ENCODE data around the gene MINDY4B. TPM values are rescaled to one million over a fixed set of nuclear protein-coding genes. Genes with fewer than 3 reads are reported as not detected.

The MINDY4B gene
- polyA plus RNA-seq, 2 of the 4 experiments (the other 2 are of a cell fraction) = not detected

- no peaks in the 10 kb centered on the region for H3K9me3 ChIP-seq
- H3K4me3 ChIP-seq = no peak overlapping the region
- POLR2A ChIA-PET = no interaction called here
- H3K4me2 ChIP-seq = no peak overlapping the region
- CTCF ChIA-PET = interaction anchor here (1.0 kb wide), 1 partner anchor 12 kb away, joined by 3 read pairs; no protein-coding TSS in a partner anchor
- DNase-seq (ENCODE audit: low read depth in 1 of 2, low spot score in 1 of 2) (no peak), FAIRE-seq (no peak), ATAC-seq (no peak)
- WGBS (ENCODE audit: missing lambda C conversion rate) = 23% methylated on average over 6 of the region's 6 CpGs
- no peak for TF ChIP-seq CEBPB (IDR thresholded peaks at IDR 0.05)
- TF ChIP-seq MAFK (IDR thresholded peaks at IDR 0.05; ENCODE audit: partially characterized antibody) = peak; percentile 22
- H3K4me1 ChIP-seq = no peaks in the 10 kb centered on the region
- H3K27ac ChIP-seq = no peak overlapping the region
Observed at GRCh38 chr3:150876611-150877265, 28.5 kb downstream of the MINDY4B start.

DNA sequence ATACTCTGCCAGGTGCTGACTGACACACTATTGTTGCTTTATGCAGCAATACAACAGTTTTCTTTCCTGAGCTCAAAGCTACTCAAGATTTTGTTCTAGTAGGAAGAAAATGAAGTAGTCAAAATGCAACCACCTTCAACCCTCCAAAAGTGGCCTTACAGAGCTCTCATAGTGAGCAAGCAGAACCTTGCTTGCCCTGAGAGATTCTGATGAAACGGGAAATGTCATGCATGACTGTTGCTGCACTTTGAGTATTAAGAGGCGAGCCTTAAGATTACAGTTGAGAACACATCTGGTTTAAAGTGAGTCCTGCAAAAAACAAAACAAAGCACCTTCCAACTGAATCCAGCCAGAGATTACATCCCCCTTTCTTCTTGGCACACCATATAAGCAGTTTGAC is 29.7 kb downstream of the MINDY4B start:
- DNase-seq (ENCODE audit: low read depth in 1 of 2, low spot score in 1 of 2) (no peak), FAIRE-seq (no peak), ATAC-seq (no peak)
- POLR2A ChIA-PET = no interaction called here
- Histone ChIP-seq H3K27ac (no peak overlapping the region), H3K4me3 (no peak overlapping the region), H3K4me2 (no peak overlapping the region), H3K9me3 (no peaks in the 10 kb centered on the region), H3K4me1 (no peaks in the 10 kb centered on the region)
- WGBS (ENCODE audit: missing lambda C conversion rate) = 41% methylated on average over 2 of the region's 2 CpGs
- TF ChIP-seq, protein P1, sequence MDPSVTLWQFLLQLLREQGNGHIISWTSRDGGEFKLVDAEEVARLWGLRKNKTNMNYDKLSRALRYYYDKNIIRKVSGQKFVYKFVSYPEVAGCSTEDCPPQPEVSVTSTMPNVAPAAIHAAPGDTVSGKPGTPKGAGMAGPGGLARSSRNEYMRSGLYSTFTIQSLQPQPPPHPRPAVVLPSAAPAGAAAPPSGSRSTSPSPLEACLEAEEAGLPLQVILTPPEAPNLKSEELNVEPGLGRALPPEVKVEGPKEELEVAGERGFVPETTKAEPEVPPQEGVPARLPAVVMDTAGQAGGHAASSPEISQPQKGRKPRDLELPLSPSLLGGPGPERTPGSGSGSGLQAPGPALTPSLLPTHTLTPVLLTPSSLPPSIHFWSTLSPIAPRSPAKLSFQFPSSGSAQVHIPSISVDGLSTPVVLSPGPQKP (IDR thresholded peaks at IDR 0.05; ENCODE audit: low read depth, low read length) = no peak
- no peak for TF ChIP-seq ZSCAN20 (CRISPR knock-in tag; IDR thresholded peaks at IDR 0.05)
- no peak for TF ChIP-seq HOXB13 (CRISPR knock-in tag; IDR thresholded peaks at IDR 0.05; ENCODE audit: low read depth)
- no peak for TF ChIP-seq CEBPB (IDR thresholded peaks at IDR 0.05)
- no peak for TF ChIP-seq MAFK (IDR thresholded peaks at IDR 0.05; ENCODE audit: partially characterized antibody)
- TF ChIP-seq RNF2 (IDR thresholded peaks at IDR 0.05; ENCODE audit: borderline replicate concordance, low read depth) = no peak
- TF ChIP-seq E2F6 (IDR thresholded peaks at IDR 0.05; ENCODE audit: borderline replicate concordance, low read depth) = no peak
- TF ChIP-seq FOSL2 (IDR thresholded peaks at IDR 0.05) = no peak
- no peak for TF ChIP-seq FOSL2 (CRISPR knock-in tag; IDR thresholded peaks at IDR 0.05)
- TF ChIP-seq MYC (IDR thresholded peaks at IDR 0.05; ENCODE audit: borderline replicate concordance, low read length) = no peak
- TF ChIP-seq TFCP2L1 (CRISPR knock-in tag; IDR thresholded peaks at IDR 0.05) = no peak
- no peak for TF ChIP-seq JUN (IDR thresholded peaks at IDR 0.05)
- TF ChIP-seq FOXS1 (CRISPR knock-in tag; IDR thresholded peaks at IDR 0.05) = no peak
- TF ChIP-seq SMC3 (IDR thresholded peaks at IDR 0.05) = no peak
- TF ChIP-seq HDAC2 (IDR thresholded peaks at IDR 0.05) = no peak
- TF ChIP-seq ZFP36 (IDR thresholded peaks at IDR 0.05; ENCODE audit: borderline replicate concordance, partially characterized antibody) = no peak
- TF ChIP-seq, protein P2, sequence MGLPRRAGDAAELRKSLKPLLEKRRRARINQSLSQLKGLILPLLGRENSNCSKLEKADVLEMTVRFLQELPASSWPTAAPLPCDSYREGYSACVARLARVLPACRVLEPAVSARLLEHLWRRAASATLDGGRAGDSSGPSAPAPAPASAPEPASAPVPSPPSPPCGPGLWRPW (IDR thresholded peaks at IDR 0.05) = no peak
- TF ChIP-seq HEYL (CRISPR knock-in tag; IDR thresholded peaks at IDR 0.05) = no peak
- no peak for TF ChIP-seq RAD21 (conservative IDR thresholded peaks at IDR 0.05 in 1 of 2, IDR thresholded peaks at IDR 0.05 in 1 of 2)
- TF ChIP-seq KDM5A (IDR thresholded peaks at IDR 0.05) = no peak
- no peak for TF ChIP-seq BHLHE40 (IDR thresholded peaks at IDR 0.05; ENCODE audit: low read depth, low read length)
- CTCF ChIA-PET = no interaction called here

DNA sequence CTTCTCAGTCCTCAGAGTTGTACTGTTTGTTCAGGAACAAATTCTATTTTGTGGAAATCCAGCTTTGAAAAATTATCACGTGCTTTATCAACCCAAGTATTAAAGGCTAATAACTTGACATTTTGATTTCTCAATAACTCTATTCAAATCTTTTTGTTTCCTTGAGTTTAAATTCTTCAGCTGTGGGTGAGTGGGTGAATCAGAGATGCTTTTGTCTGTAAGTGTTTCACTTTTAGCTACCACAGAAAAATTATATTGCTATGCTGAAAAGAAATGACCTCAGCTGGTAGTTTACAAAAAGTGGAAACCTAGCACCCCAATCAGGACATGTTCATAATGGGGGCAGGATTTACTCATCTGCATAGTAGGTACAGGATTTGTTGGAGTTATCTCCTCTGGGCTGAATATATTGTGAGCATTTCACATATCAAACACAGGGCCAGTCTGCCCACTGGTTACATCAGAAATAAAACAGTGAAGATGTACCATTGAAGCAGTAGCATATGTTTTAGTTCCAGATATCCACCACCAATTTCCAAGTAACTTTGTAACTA is 30.5 kb downstream of the MINDY4B start:
- ATAC-seq = no peak
- TF ChIP-seq MAZ (IDR thresholded peaks at IDR 0.05; ENCODE audit: borderline replicate concordance, low read depth, low read length) (no peak), POLR2A (IDR thresholded peaks at IDR 0.05; ENCODE audit: low read length) (no peak), EHF (CRISPR knock-in tag; IDR thresholded peaks at IDR 0.05) (no peak), MYC (IDR thresholded peaks at IDR 0.05; ENCODE audit: borderline replicate concordance, low read length) (no peak), NFE2L2 (conservative IDR thresholded peaks at IDR 0.05; ENCODE audit: low read length) (no peak), CBX2 (IDR thresholded peaks at IDR 0.05; ENCODE audit: borderline replicate concordance, low read depth) (no peak), SMC3 (IDR thresholded peaks at IDR 0.05) (no peak), KDM1A (IDR thresholded peaks at IDR 0.05; ENCODE audit: low read depth) (no peak), RARB (CRISPR knock-in tag; IDR thresholded peaks at IDR 0.05) (no peak), RNF2 (IDR thresholded peaks at IDR 0.05; ENCODE audit: borderline replicate concordance, low read depth) (no peak), JUN (IDR thresholded peaks at IDR 0.05) (no peak), GATA3 (IDR thresholded peaks at IDR 0.05; ENCODE audit: borderline replicate concordance) (no peak)
- TF ChIP-seq, protein P3, sequence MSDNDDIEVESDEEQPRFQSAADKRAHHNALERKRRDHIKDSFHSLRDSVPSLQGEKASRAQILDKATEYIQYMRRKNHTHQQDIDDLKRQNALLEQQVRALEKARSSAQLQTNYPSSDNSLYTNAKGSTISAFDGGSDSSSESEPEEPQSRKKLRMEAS (IDR thresholded peaks at IDR 0.05) = no peak
- TF ChIP-seq, protein P4, sequence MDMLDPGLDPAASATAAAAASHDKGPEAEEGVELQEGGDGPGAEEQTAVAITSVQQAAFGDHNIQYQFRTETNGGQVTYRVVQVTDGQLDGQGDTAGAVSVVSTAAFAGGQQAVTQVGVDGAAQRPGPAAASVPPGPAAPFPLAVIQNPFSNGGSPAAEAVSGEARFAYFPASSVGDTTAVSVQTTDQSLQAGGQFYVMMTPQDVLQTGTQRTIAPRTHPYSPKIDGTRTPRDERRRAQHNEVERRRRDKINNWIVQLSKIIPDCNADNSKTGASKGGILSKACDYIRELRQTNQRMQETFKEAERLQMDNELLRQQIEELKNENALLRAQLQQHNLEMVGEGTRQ (IDR thresholded peaks at IDR 0.05) = no peak

More for the DNA sequence above, 30.5 kb downstream of the MINDY4B start:
- no peaks in the 10 kb centered on the region for H3K4me1 ChIP-seq
- WGBS (ENCODE audit: missing lambda C conversion rate) = 36% methylated on average over 1 of the region's 1 CpG
- H3K27ac ChIP-seq = no peak overlapping the region
- no peak overlapping the region for H3K4me2 ChIP-seq
- no peaks in the 10 kb centered on the region for H3K9me3 ChIP-seq
- ChIA-PET CTCF (interaction anchor here (0.6 to 2.5 kb wide), 3 partner anchors 8 to 14 kb away, joined by 3 to 10 read pairs (median 3); no protein-coding TSS in a partner anchor), POLR2A (no interaction called here)
- no peak overlapping the region for H3K4me3 ChIP-seq
- no peak for FAIRE-seq
- no peak for DNase-seq (ENCODE audit: low read depth in 1 of 2, low spot score in 1 of 2)
